Stimulated activated CD8-positive, alpha-beta memory T cell treated with anti-CD3 and anti-CD28 coated beads, Interleukin-12 subunit alpha, Interleukin-12 subunit beta, amount 100 ng/mL, for 24 hours (primary cell): ENCODE data around the gene DGCR8.

ENCODE experiments used
- DNase-seq: peaks from one replicate; pipeline ENCODE4 v3.0.0-alpha.2; 2020; ENCODE audit errors: extremely low read depth

The DGCR8 gene

GRCh38 chr22:20137671-20138416, 57.8 kb downstream of the DGCR8 start:
- no peak for DNase-seq

- DNase-seq = no peak
Observed at GRCh38 chr22:20138417-20138738, 58.3 kb downstream of the DGCR8 start.

GRCh38 chr22:20138868-20139267, 58.8 kb downstream of the DGCR8 start:
- no peak for DNase-seq

- no peak for DNase-seq
Observed at GRCh38 chr22:20139391-20140106, 59.5 kb downstream of the DGCR8 start.

GRCh38 chr22:20140107-20140445, 60.0 kb downstream of the DGCR8 start:
- DNase-seq = no peak

- DNase-seq = no peak
Observed at GRCh38 chr22:20140521-20140964, 60.5 kb downstream of the DGCR8 start.

GRCh38 chr22:20141186-20142077, 61.4 kb downstream of the DGCR8 start:
- DNase-seq = no peak

GRCh38 chr22:20142711-20143621, 62.9 kb downstream of the DGCR8 start:
- DNase-seq = no peak

GRCh38 chr22:20143883-20144665, 64.0 kb downstream of the DGCR8 start:
- DNase-seq = no peak

- no peak for DNase-seq
Observed at GRCh38 chr22:20145206-20145831, 65.3 kb downstream of the DGCR8 start.

GRCh38 chr22:20145832-20146223, 65.8 kb downstream of the DGCR8 start:
- DNase-seq = no peak

- DNase-seq = no peak
Observed at GRCh38 chr22:20146777-20147176, 66.7 kb downstream of the DGCR8 start.

- DNase-seq = no peak
Observed at GRCh38 chr22:20147237-20147988, 67.4 kb downstream of the DGCR8 start.

- no peak for DNase-seq
Observed at GRCh38 chr22:20148414-20148813, 68.4 kb downstream of the DGCR8 start.

- DNase-seq = no peak
Observed at GRCh38 chr22:20149257-20150250, 69.5 kb downstream of the DGCR8 start.

- DNase-seq = no peak
Observed at GRCh38 chr22:20150381-20151275, 70.6 kb downstream of the DGCR8 start, which contains the start of gene CCDC188. Gene CCDC188, minus strand, starts transcription at chr22:20151055. Its CDS starts 69 bp downstream, at chr22:20150986.

GRCh38 chr22:20151276-20151588, 71.2 kb downstream of the DGCR8 start:
- no peak for DNase-seq
